Upper lobe of left lung (tissue), 6 donors: Measurements from ENCODE around the gene GNAZ. TPM values are rescaled to one million over a fixed set of nuclear protein-coding genes. Genes with fewer than 3 reads are reported as not detected.

Source experiments
- ATAC-seq, 2 donors: fragments of 200-7000 bp; cut with Tn5 transposase; one replicate each; pipeline ENCODE4 v1.9.1; 2022; ENCODE audit warnings: mild to moderate bottlenecking in 2 of 2, moderate library complexity in 2 of 2; ENCODE audit not compliant: low FRiP score in 2 of 2
- DNase-seq, 2 donors: peaks; one replicate each; pipeline ENCODE4 v3.0.0-alpha.2; 2019 to 2020
- H3K27ac ChIP-seq, 4 donors: fragments of 200-600 bp; sonication (generic); one replicate each; pipeline ENCODE4 v1.5.1; 2016 to 2019
- H3K27me3 ChIP-seq, 4 donors: fragments of 200-600 bp; sonication (generic); one replicate each; pipeline ENCODE4 v1.5.1; 2017 to 2019
- H3K36me3 ChIP-seq, 4 donors: fragments of 200-600 bp; sonication (generic); one replicate each; pipeline ENCODE4 v1.5.1; 2016 to 2019
- H3K4me1 ChIP-seq, 4 donors: fragments of 200-600 bp; sonication (generic); one replicate each; pipeline ENCODE4 v1.5.1; 2018 to 2019
- H3K4me3 ChIP-seq, 4 donors: fragments of 200-600 bp; sonication (generic); one replicate each; pipeline ENCODE4 v1.5.1; 2017 to 2019; ENCODE audit warnings: mild to moderate bottlenecking in 2 of 4, moderate library complexity in 1 of 4
- H3K9me3 ChIP-seq, 4 donors: fragments of 200-600 bp; sonication (generic); one replicate each; pipeline ENCODE4 v1.5.1; 2018 to 2019
- EP300 ChIP-seq, 4 donors: sonication (generic); formaldehyde crosslinking; IDR thresholded peaks; one replicate each; pipeline ENCODE4 v1.5.1; 2017; ENCODE audit warnings: antibody characterized with exemption in 4 of 4, control low read depth in 2 of 4
- POLR2A ChIP-seq, 4 donors: fragments of 450-650 bp; IDR thresholded peaks; one replicate each; pipeline ENCODE4 v1.5.1; 2016 to 2017; ENCODE audit warnings: antibody characterized with exemption in 4 of 4, mild to moderate bottlenecking in 2 of 4
- POLR2AphosphoS5 ChIP-seq, 2 donors: sonication (generic); formaldehyde crosslinking; IDR thresholded peaks; one replicate each; pipeline ENCODE4 v1.5.1; 2017; ENCODE audit warnings: antibody characterized with exemption in 2 of 2
- WGBS, 2 donors: methylation state at CpG; one replicate each; pipeline ENCODE4 v1.1.5; 2017 to 2018; 5-methylcytosine and 5-hydroxymethylcytosine counted together
- total RNA-seq, 6 donors: library from RNA; depleted of rRNA in 4 of 6; stranded (reverse); fragments of >200 nt in 4 of 6; gene quantifications; one replicate each; pipeline versions ENCODE4 v1.1.0 to v1.2.1, GENCODE V29; 2016 to 2021
- TF ChIP-seq, protein P1 (sequence below), 6 experiments: fragments of 450-650 bp in 4 of 6; fragments of 200-600 bp in 2 of 6; sonication (generic) in 2 of 6; IDR thresholded peaks; one replicate each; pipeline ENCODE4 v1.5.1; 2016 to 2019; ENCODE audit warnings: antibody characterized with exemption in 6 of 6
- donor health status: DM: no; HTN: no; CAD: no; lungs with moderate emphysema.
- donor health status: DM: no; HTN: yes; CAD: no; lungs with severe emphysema.

Gene GNAZ
- total RNA-seq, 6 donors from 2014 or later: 0.80 to 7.3 (median 2.7) TPM; not detected in 1

GRCh38 chr22:23119494-23120414 is 49.4 kb downstream of the GNAZ start:
- Histone ChIP-seq H3K27ac (no peak overlapping the region), H3K27me3 (no peaks in the 10 kb centered on the region), H3K9me3 (no peaks in the 10 kb centered on the region), H3K4me1 (no peaks in the 10 kb centered on the region), H3K4me3 (no peak overlapping the region), H3K36me3 (no peaks in the 10 kb centered on the region)
- 76 to 81% methylated on average over 4 to 15 of the region's 15 CpGs for WGBS, 2 donors
- DNase-seq (no peak), ATAC-seq (no peak)
- TF ChIP-seq POLR2A (IDR thresholded peaks at IDR 0.05): no peak
- no peak for TF ChIP-seq POLR2AphosphoS5 (IDR thresholded peaks at IDR 0.05)
- TF ChIP-seq, protein P1, sequence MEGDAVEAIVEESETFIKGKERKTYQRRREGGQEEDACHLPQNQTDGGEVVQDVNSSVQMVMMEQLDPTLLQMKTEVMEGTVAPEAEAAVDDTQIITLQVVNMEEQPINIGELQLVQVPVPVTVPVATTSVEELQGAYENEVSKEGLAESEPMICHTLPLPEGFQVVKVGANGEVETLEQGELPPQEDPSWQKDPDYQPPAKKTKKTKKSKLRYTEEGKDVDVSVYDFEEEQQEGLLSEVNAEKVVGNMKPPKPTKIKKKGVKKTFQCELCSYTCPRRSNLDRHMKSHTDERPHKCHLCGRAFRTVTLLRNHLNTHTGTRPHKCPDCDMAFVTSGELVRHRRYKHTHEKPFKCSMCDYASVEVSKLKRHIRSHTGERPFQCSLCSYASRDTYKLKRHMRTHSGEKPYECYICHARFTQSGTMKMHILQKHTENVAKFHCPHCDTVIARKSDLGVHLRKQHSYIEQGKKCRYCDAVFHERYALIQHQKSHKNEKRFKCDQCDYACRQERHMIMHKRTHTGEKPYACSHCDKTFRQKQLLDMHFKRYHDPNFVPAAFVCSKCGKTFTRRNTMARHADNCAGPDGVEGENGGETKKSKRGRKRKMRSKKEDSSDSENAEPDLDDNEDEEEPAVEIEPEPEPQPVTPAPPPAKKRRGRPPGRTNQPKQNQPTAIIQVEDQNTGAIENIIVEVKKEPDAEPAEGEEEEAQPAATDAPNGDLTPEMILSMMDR (IDR thresholded peaks at IDR 0.05): no peak
- TF ChIP-seq EP300 (IDR thresholded peaks at IDR 0.05): no peak

DNA sequence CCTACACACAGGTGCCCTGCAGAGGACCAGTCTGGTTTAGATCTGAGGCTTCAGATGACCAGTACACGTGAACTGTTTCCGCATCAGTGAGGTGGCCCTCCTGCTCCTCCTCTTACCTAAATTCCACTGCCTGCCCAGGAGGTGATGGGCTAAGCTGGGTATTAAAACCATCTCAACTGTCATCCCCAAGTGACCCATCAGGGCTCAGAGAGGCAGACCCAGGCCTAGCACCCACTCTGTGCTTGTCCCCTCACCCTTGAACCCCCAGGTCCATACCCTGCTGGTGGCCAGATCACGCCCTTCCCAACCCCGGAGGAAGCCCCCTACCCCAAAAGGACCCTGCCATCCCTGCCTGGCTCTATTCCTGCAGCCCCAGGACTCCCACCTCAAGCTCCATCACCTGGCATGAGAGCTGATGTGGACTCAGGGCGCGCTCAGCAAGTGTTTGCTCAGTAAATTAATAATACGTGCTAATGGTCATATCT is 50.1 kb downstream of the GNAZ start:
- no peaks in the 10 kb centered on the region for H3K9me3 ChIP-seq
- 88 to 94% methylated on average over 5 to 7 of the region's 7 CpGs for WGBS, 2 donors
- H3K27ac ChIP-seq: no peak overlapping the region
- H3K27me3 ChIP-seq: no peaks in the 10 kb centered on the region
- no peak overlapping the region for H3K4me3 ChIP-seq
- ATAC-seq (no peak), DNase-seq (no peak)
- H3K36me3 ChIP-seq: no peaks in the 10 kb centered on the region
- no peaks in the 10 kb centered on the region for H3K4me1 ChIP-seq
- TF ChIP-seq, protein P1 (IDR thresholded peaks at IDR 0.05): no peak
- TF ChIP-seq POLR2AphosphoS5 (IDR thresholded peaks at IDR 0.05) (no peak), POLR2A (IDR thresholded peaks at IDR 0.05) (no peak), EP300 (IDR thresholded peaks at IDR 0.05) (no peak)

DNA sequence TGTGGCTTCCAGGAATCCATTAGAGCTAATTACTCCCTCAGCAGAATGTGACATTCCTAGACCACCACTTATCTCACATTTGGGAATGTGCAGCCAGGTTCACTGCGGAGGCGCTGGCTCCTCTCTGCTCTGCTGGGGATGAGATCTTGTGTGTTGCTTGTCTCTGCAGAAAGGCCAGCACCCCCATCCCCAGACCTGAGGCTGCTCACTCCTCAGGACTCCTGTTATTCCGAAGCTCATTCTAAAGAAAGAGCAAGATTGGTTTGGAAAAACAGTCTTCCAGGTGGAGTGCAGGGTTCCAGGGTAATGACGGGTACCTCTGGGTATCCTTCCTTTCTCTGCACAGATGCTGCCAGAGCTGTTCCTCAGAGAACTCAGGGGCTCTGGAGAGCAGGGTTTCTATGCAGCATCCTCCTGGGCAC is 50.7 kb downstream of the GNAZ start:
- no peaks in the 10 kb centered on the region for H3K9me3 ChIP-seq
- WGBS, 2 donors: 82 to 92% methylated on average over 2 to 4 of the region's 4 CpGs
- no peaks in the 10 kb centered on the region for H3K27me3 ChIP-seq
- TF ChIP-seq, protein P1 (IDR thresholded peaks at IDR 0.05): no peak
- TF ChIP-seq POLR2A (IDR thresholded peaks at IDR 0.05): no peak
- TF ChIP-seq EP300 (IDR thresholded peaks at IDR 0.05): no peak
- no peak for TF ChIP-seq POLR2AphosphoS5 (IDR thresholded peaks at IDR 0.05)
- H3K27ac ChIP-seq: no peak overlapping the region
- ATAC-seq: no peak
- no peaks in the 10 kb centered on the region for H3K36me3 ChIP-seq
- H3K4me3 ChIP-seq: no peak overlapping the region
- no peaks in the 10 kb centered on the region for H3K4me1 ChIP-seq
- no peak for DNase-seq

GRCh38 chr22:23121424-23121823 is 51.1 kb downstream of the GNAZ start:
- no peak for ATAC-seq
- no peak for TF ChIP-seq POLR2A (IDR thresholded peaks at IDR 0.05)
- TF ChIP-seq POLR2AphosphoS5 (IDR thresholded peaks at IDR 0.05): no peak
- TF ChIP-seq, protein P1 (IDR thresholded peaks at IDR 0.05): no peak
- no peak for TF ChIP-seq EP300 (IDR thresholded peaks at IDR 0.05)
- Histone ChIP-seq H3K4me1 (no peaks in the 10 kb centered on the region), H3K27me3 (no peaks in the 10 kb centered on the region), H3K9me3 (no peaks in the 10 kb centered on the region), H3K4me3 (no peak overlapping the region), H3K36me3 (no peaks in the 10 kb centered on the region), H3K27ac (no peak overlapping the region)
- 75 to 83% methylated on average over 9 of the region's 9 CpGs for WGBS, 2 donors
- no peak for DNase-seq
